Fibroblast of lung (primary cell): ENCODE measurements around the gene OR6V1. TPM values are rescaled to one million over a fixed set of nuclear protein-coding genes. Genes with fewer than 3 reads are reported as not detected.
"Not testable (repeated sequence)": the region's sequence is repeated elsewhere in the genome, so short reads cannot be mapped to it uniquely, and the experiment has no call there.

Experiments
- DNase-seq, 2 donors: peaks; one replicate each; pipeline versions ENCODE4 v3.0.0 to v3.0.0-alpha.2; 2010; ENCODE audit warnings: low read depth in 2 of 2
- H2AFZ ChIP-seq: 2 replicates; pipeline ENCODE4 v1.5.1; 2012; ENCODE audit warnings: low read length, control low read depth, inconsistent platforms
- H3K27ac ChIP-seq: 2 replicates; pipeline ENCODE4 v1.5.1; 2011; ENCODE audit warnings: low read length, control low read depth; ENCODE audit not compliant: insufficient read depth
- H3K27me3 ChIP-seq: 2 replicates; pipeline ENCODE4 v1.5.1; 2011; ENCODE audit warnings: mild to moderate bottlenecking, low read length; ENCODE audit not compliant: control insufficient read depth, insufficient read depth
- H3K36me3 ChIP-seq: 2 replicates; pipeline ENCODE4 v1.5.1; 2011; ENCODE audit warnings: low read length; ENCODE audit not compliant: control insufficient read depth, insufficient read depth
- H3K4me1 ChIP-seq: 2 replicates; pipeline ENCODE4 v1.5.1; 2011; ENCODE audit warnings: low read length; ENCODE audit not compliant: control insufficient read depth, insufficient read depth; ENCODE audit errors: extremely low read depth
- H3K4me2 ChIP-seq: 2 replicates; pipeline ENCODE4 v1.5.1; 2011; ENCODE audit warnings: low read length, control low read depth; ENCODE audit not compliant: insufficient read depth; ENCODE audit errors: extremely low read depth
- H3K4me3 ChIP-seq, 4 experiments: fragments of 200-600 bp in 1 of 4; sonication (generic) in 1 of 4; replicated peaks in 1 of 4; 2 replicates each; pipeline ENCODE4 v1.5.1; 2011 to 2016; ENCODE audit warnings: low read length in 4 of 4, low read depth in 3 of 4, mild to moderate bottlenecking in 3 of 4, control low read depth in 2 of 4, inconsistent platforms in 1 of 4, mixed read lengths in 1 of 4; ENCODE audit not compliant: insufficient read depth in 1 of 4; ENCODE audit errors: control extremely low read depth in 1 of 4
- H3K79me2 ChIP-seq: 2 replicates; pipeline ENCODE4 v1.5.1; 2012; ENCODE audit warnings: mild to moderate bottlenecking, low read length, inconsistent platforms; ENCODE audit not compliant: control insufficient read depth, insufficient read depth
- H3K9ac ChIP-seq: 2 replicates; pipeline ENCODE4 v1.5.1; 2011; ENCODE audit warnings: mild to moderate bottlenecking, low read length, control low read depth; ENCODE audit not compliant: insufficient read depth
- H3K9me3 ChIP-seq: 2 replicates; pipeline ENCODE4 v1.5.1; 2012; ENCODE audit warnings: low read depth, low read length; ENCODE audit not compliant: control insufficient read depth, insufficient read depth
- H4K20me1 ChIP-seq: 2 replicates; pipeline ENCODE4 v1.5.1; 2011; ENCODE audit warnings: low read length; ENCODE audit not compliant: control insufficient read depth, insufficient read depth; ENCODE audit errors: extremely low read depth
- EZH2 ChIP-seq: IDR thresholded peaks from 2 replicates; pipeline ENCODE4 v1.5.1; 2012; ENCODE audit warnings: low read length, control low read depth, mild to moderate bottlenecking; ENCODE audit errors: missing control alignments
- polyA plus RNA-seq, 2 donors: library from polyadenylated mRNA; depleted of rRNA in 1 of 2; stranded (reverse) in 1 of 2; unstranded in 1 of 2; fragments of >200 nt; gene quantifications; 2 replicates each; pipeline ENCODE4 v1.2.1, GENCODE V29; 2011 to 2012; ENCODE audit warnings: missing spikeins in 1 of 2
- total RNA-seq: library from RNA; depleted of rRNA; stranded (reverse); fragments of >200 nt; gene quantifications from 2 replicates; pipeline ENCODE4 v1.2.1, GENCODE V29; 2014
- TF ChIP-seq, protein P1 (sequence below), 2 donors: IDR thresholded peaks in 1 of 2; conservative IDR thresholded peaks in 1 of 2; 1 replicate in 1 of 2; 2 replicates in 1 of 2; pipeline ENCODE4 v1.5.1; 2011 to 2012; ENCODE audit warnings: low read length in 2 of 2, control low read depth in 1 of 2, inconsistent platforms in 1 of 2, low read depth in 1 of 2, mild to moderate bottlenecking in 1 of 2

The OR6V1 gene
- total and polyA plus RNA-seq, 2 donors (not counting 1 experiment from before 2014, with no cell fraction given) = not detected

GRCh38 chr7:143096146-143096545 lies 44.0 kb downstream of the OR6V1 start:
- Histone ChIP-seq H3K79me2 (no peaks in the 10 kb centered on the region), H3K27ac (no peak overlapping the region), H3K4me2 (no peak overlapping the region), H3K9me3 (no peaks in the 10 kb centered on the region), H3K4me3 (no peak overlapping the region), H3K36me3 (no peaks in the 10 kb centered on the region), H4K20me1 (no peaks in the 10 kb centered on the region), H3K4me1 (no peaks in the 10 kb centered on the region), H2AFZ (no peak overlapping the region), H3K9ac (no peak overlapping the region), H3K27me3 (no peaks in the 10 kb centered on the region)
- no peak for DNase-seq
- TF ChIP-seq, protein P1, sequence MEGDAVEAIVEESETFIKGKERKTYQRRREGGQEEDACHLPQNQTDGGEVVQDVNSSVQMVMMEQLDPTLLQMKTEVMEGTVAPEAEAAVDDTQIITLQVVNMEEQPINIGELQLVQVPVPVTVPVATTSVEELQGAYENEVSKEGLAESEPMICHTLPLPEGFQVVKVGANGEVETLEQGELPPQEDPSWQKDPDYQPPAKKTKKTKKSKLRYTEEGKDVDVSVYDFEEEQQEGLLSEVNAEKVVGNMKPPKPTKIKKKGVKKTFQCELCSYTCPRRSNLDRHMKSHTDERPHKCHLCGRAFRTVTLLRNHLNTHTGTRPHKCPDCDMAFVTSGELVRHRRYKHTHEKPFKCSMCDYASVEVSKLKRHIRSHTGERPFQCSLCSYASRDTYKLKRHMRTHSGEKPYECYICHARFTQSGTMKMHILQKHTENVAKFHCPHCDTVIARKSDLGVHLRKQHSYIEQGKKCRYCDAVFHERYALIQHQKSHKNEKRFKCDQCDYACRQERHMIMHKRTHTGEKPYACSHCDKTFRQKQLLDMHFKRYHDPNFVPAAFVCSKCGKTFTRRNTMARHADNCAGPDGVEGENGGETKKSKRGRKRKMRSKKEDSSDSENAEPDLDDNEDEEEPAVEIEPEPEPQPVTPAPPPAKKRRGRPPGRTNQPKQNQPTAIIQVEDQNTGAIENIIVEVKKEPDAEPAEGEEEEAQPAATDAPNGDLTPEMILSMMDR (conservative IDR thresholded peaks at IDR 0.05 in 1 of 2, IDR thresholded peaks at IDR 0.05 in 1 of 2; ENCODE audit: low read depth in 1 of 2, low read length in 2 of 2) = no peak
- no peak for TF ChIP-seq EZH2

DNA sequence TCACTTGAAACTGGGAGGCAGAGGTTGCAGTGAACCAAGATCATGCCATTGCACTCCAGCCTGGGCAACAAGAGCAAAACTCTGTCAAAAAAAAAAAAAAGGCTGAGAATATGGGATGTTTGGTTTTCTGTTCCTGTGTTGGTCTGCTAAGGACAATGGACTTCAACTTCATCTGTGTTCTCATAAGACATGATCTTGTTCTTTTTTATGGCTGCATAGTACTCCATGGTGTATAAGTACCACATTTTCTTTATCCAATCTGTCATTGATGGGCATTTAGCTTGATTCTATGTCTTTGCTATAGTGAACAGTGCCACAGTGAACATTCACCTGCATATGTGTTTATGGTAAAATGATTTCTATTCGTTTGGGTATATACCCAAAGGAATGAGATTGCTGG lies 47.4 kb downstream of the OR6V1 start:
- H3K9me3 ChIP-seq, H2AFZ ChIP-seq, H3K9ac ChIP-seq, H3K4me1 ChIP-seq, H3K79me2 ChIP-seq, H4K20me1 ChIP-seq, H3K36me3 ChIP-seq, H3K27ac ChIP-seq, H3K4me2 ChIP-seq, DNase-seq, H3K4me3 ChIP-seq, H3K27me3 ChIP-seq: not testable (repeated sequence)

Other genes starting within 250 kb of the OR6V1 start
- 4.3 and 6.7 TPM in 2 replicates for gene EPHB6, start 197.3 kb upstream of the OR6V1 start, total RNA-seq
- 1.1 and 2.9 TPM in 2 replicates for gene EPHB6, start 197.3 kb upstream of the OR6V1 start, polyA plus RNA-seq
- gene TRPV6, start 166.6 kb upstream of the OR6V1 start, total RNA-seq = not detected in 2 replicates
- not detected in 2 replicates for gene TRPV6, start 166.6 kb upstream of the OR6V1 start, polyA plus RNA-seq
- not detected in 2 replicates for gene TRPV5, start 118.6 kb upstream of the OR6V1 start, total RNA-seq
- not detected in 2 replicates for gene TRPV5, start 118.6 kb upstream of the OR6V1 start, polyA plus RNA-seq
- not detected in 2 replicates for gene LLCFC1, start 112.9 kb upstream of the OR6V1 start, total RNA-seq
- gene LLCFC1, start 112.9 kb upstream of the OR6V1 start, polyA plus RNA-seq = not detected in 2 replicates
- under 0.01 TPM in 1 of 2 replicates, not detected in the other for gene KEL, start 90.0 kb upstream of the OR6V1 start, total RNA-seq
- 0.05 TPM in 1 of 2 replicates, not detected in the other for gene KEL, start 90.0 kb upstream of the OR6V1 start, polyA plus RNA-seq
- not detected in 2 replicates for gene OR9A2, start 25.2 kb upstream of the OR6V1 start, total RNA-seq
- not detected in 2 replicates for gene OR9A2, start 25.2 kb upstream of the OR6V1 start, polyA plus RNA-seq
- not detected in 2 replicates for gene PIP, start 79.7 kb downstream of the OR6V1 start, total RNA-seq
- gene PIP, start 79.7 kb downstream of the OR6V1 start, polyA plus RNA-seq = not detected in 2 replicates
- gene TAS2R39, start 131.1 kb downstream of the OR6V1 start, total RNA-seq = not detected in 2 replicates
- gene TAS2R39, start 131.1 kb downstream of the OR6V1 start, polyA plus RNA-seq = not detected in 2 replicates
- not detected in 2 replicates for gene TAS2R40, start 169.7 kb downstream of the OR6V1 start, total RNA-seq
- not detected in 2 replicates for gene TAS2R40, start 169.7 kb downstream of the OR6V1 start, polyA plus RNA-seq
- gene GSTK1, start 211.1 kb downstream of the OR6V1 start, total RNA-seq = 88.6 and 110 TPM in 2 replicates
- 131 and 132 TPM in 2 replicates for gene GSTK1, start 211.1 kb downstream of the OR6V1 start, polyA plus RNA-seq
- under 0.01 TPM in 1 of 2 replicates, not detected in the other for gene TMEM139, start 232.6 kb downstream of the OR6V1 start, total RNA-seq
- not detected in 2 replicates for gene TMEM139, start 232.6 kb downstream of the OR6V1 start, polyA plus RNA-seq
- 8.5 and 9.4 TPM in 2 replicates for gene CASP2, start 236.0 kb downstream of the OR6V1 start, total RNA-seq
- gene CASP2, start 236.0 kb downstream of the OR6V1 start, polyA plus RNA-seq = 22.6 and 33.6 TPM in 2 replicates